ELR (cell line): ENCODE data around the gene KRTAP10-5.
"Not testable (repeated sequence)": the region's sequence is repeated elsewhere in the genome, so short reads cannot be mapped to it uniquely, and the experiment has no call there.

Experiments
- DNase-seq: peaks from one replicate; pipeline ENCODE4 v3.0.0-alpha.2; 2015; ENCODE audit warnings: low read depth

KRTAP10-5 gene

GRCh38 chr21:44571844-44572782 lies 8.3 kb downstream of the KRTAP10-5 start:
- no peak for DNase-seq

GRCh38 chr21:44571296-44571695 lies 9.1 kb downstream of the KRTAP10-5 start:
- DNase-seq = no peak

GRCh38 chr21:44569861-44570517 lies 10.4 kb downstream of the KRTAP10-5 start:
- DNase-seq = no peak

DNA sequence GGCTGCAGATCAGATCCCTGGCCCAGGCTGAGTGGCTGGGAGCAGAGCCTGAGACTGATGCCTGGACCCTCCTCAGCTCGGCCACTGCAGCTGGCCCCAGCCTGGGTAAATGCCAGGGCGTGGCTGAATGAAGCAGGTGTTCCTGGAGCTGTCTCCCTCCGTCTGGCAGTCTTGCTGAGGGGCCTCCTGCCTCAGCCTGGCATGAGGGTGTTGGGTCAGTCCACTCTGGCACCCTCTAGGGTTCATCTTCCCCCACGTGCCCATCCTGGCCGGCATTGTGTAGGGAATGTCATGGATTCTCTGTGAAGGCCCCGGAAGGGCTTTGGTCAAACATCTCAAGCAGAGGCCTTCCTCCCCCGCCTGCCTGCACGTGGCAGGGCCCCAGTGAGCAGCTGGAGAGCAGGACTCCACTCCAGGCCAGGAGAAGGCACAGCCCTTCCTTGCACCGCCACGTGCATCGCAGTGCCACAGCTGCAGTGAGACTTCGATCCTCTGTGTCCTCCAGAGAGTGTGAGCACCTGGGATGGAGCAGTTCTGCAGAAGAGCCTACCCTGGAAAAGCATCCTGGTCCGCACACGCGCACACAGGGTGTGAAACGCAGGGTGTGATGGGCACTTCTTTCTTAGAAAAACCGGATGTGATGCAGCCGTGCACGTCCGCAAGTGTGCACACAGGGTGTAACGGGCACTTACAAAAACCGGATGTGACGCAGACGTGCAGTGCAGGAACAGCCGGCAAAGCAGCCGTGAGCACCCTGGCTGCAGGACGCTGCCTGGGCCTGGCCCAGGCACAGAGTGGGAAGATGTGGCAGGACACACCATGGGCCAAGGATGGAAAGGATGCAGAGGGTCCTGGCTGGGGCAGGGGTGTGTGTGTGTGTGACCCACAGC lies 11.5 kb downstream of the KRTAP10-5 start:
- no peak for DNase-seq

DNA sequence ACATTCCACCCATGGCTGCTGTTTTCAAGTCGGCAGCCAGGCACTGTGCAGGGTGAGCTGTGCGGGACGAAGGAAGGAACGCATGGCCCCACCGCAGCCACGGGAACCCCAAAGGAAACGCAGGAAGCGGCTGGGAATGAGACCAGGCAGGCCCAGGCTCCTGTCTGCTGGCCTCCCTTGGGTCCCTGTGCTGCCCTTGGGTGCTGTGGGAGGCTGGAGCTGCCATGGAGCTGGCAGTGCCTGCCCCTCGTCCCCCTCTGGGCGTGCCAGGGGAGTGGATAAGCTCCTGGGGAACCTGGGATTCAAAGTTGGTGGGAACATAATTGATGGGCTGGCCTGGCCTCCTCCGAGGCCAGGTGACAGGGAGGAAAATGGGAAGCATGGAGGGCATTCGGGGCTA lies 12.1 kb downstream of the KRTAP10-5 start:
- no peak for DNase-seq

DNA sequence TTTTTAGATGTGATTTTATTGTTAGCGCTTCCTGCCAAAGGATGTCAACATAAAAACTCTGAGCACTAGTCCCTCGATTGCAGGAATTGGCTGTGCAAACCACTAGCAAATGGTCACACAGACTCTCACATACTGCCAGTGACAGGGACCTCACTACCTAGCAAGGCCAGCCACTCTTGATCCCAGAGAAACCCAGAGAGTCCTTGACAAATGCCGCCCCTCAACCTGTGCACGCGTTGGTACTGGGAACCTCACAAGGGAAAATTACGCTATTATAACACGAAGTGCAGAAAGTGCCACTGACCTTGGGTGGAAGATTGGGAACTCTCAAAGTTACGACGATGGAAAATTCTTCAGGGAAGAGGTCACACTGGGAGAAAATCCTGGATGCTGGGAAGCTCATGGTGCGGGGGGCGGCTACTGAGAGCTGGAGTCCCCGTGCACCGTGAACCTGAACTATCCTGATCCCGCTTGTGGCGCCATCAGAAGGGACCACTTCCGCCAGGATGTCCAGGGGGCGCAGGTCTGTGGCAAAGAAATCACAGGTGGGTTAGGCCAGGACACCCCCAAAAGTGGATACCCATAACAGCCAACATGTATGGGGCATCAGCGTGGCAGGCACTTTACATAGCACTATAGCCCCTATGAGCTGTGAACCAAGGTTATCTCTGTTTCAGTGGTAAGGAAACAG lies 12.8 kb downstream of the KRTAP10-5 start:
- no peak for DNase-seq

DNA sequence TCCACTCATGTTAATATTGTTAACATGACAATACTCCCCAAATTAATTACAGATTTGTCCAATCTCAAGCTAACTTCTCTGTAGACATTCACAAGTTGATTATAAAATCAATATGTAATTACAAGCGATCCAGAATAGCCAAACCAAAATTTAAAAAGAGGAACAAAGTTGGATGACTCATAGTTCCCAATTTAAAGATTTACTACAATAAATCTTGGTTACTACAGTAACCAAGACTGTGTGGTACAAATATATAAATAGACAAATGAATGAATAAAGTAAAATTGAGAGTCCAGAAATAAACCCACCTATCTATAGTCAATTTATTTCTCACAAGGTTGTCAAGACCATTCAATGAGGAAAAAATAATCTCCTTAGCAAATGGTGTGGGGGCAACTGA lies 14.0 kb downstream of the KRTAP10-5 start:
- DNase-seq = no peak

DNA sequence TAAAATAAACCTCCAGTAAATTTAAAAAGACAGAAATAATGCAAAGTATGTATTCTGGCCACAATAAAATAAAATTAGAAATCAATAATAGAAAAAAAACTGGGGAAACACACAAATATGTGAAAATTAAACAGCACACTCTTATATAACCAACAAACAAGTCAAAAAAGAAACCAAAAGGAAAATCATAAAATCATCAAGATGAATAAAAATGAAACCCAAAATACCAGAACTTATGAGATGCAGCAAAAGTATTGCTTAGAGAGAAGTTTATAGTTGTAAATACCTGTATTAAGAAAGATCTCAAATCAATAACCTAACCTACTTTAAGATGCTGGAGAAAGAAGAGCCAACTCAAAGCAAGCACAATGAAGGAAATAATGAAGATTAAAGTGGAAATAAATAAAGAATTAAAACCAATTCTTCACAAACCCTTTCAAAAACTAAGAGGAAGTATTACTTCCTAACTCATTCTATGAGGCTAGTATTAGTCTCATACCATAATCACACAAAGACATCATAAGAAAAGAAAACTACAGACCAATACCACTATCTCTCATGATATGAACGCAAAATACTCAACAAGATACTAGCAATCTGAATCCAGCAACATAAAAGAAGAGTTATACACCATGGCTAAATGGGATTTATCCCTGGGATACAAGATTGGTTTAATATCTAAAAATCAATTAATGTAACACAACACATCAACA lies 15.4 kb downstream of the KRTAP10-5 start:
- DNase-seq = no peak

GRCh38 chr21:44564099-44564498 lies 16.3 kb downstream of the KRTAP10-5 start:
- no peak for DNase-seq

- DNase-seq = no peak
Measured at GRCh38 chr21:44558695-44559094, 21.7 kb downstream of the KRTAP10-5 start, which contains the start of gene KRTAP10-3. Gene KRTAP10-3, minus strand, starts transcription at chr21:44558795. Its CDS starts 80 bp downstream, at chr21:44558715.

- not testable (repeated sequence) for DNase-seq
Measured at GRCh38 chr21:44558329-44558675, 22.1 kb downstream of the KRTAP10-5 start.

GRCh38 chr21:44557491-44558328 lies 22.7 kb downstream of the KRTAP10-5 start:
- DNase-seq = no peak

- no peak for DNase-seq
Measured at GRCh38 chr21:44556879-44557278, 23.5 kb downstream of the KRTAP10-5 start.

DNA sequence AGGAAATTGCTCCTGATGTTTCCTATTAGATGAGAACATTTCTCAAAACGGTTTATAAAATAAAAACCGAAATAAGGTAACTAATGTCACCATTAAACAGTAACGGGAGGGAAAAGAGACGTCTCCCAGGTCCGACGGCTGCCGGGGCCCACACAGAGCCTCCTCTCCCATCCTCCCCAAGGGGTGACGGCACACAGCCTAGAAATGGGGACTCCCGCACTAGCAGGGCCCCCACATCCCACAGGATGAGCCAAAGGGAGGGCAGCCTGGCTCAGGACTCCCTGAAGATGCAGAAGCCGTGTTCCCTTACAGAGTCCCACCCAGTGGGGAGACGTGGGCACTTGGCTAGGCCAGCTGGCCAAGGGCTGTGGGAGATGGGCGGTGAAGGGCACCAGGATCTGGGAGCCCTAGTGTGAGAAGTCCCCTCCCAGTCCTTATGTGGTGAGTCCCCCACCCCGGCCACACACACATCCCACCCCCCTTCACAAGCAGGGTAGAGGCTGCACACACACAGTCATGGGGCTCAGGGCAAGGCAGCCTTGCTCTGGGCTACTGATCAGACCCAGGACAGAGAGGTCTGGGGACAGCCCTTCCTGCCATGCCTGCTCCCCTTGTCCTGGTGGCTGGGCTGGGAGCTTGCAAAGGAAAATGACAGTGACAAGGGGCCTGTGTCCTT lies 25.1 kb downstream of the KRTAP10-5 start:
- no peak for DNase-seq

DNA sequence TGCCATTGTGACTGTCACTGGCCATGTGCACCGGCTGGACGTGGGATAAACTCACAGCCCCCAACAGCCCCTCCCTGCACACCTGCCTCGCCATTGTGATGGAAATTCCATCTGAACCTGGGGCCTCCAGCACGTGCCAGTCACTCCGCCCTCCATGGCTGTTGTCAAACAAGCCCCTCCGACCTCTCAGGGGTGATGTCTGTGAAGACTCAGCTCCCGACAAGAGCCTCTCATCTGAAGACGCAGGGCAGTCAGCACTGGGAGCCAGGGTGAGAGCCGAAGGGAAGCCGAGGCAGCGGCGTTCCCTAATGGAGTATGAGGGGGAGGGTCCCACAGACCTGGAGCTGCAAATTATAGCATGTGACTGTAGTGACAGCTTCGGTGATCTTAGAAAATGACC lies 27.7 kb downstream of the KRTAP10-5 start:
- no peak for DNase-seq

DNA sequence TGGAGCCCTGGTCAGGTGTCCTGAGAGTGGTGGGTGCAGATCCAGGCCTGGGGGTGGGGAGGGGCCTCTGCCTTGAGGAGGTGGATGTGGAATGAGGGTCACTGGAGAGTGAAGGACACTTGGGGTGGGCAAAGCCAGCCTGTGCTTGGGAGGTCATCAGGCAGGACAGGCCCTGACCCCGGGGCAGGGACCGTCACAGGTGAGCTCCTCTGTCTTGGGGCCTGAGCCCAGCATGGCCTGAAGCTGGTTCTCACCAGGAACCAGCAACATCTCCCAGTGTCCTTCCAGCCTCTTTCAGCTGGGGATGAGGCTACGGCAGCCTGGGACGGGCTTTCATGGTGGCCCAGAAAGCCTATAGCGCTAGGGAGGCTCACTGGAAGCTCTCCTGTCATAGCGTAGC lies 28.3 kb downstream of the KRTAP10-5 start:
- DNase-seq = no peak

DNA sequence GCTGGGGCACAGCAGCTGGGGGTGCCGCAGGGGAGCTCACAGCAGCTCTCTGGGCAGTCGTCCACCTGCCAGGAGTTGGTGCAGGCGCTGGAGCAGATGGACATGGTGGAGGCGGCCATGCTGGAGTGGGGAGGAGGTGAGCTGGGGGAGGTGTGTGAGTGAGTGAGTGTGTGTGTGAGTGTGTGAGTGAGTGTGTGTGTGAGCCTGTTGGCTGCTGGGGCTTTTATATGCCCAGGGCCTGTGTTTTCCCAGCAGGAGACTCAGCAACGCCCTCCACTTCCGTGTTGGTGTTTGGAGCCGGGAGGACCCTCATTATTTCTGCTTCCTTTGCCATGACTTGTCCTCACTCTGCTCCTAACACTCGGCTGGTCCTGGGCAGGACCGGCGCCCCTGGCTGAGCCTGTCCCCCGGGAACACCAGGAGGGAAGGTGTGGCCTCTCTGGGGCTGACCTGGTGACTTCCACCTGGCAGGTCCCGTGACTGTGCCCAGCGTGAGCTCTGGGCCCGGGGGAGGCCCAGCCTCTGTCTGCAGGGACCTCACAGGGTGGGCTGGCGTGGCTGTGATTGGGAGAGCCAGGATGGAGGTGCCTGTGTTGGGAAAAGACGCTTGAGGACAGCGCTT lies 29.0 kb downstream of the KRTAP10-5 start, which contains the start of gene KRTAP10-2:
Gene KRTAP10-2 (minus strand): TSS at position 166 of the 622 bp plus-strand sequence. CDS start 47 bp downstream, at position 119.
- no peak for DNase-seq

- no peak for DNase-seq
Measured at GRCh38 chr21:44550807-44551206, 29.6 kb downstream of the KRTAP10-5 start.

- not testable (repeated sequence) for DNase-seq
Measured at GRCh38 chr21:44550285-44550684, 30.1 kb downstream of the KRTAP10-5 start.
